HEK293 (cell line): Measurements from ENCODE around the gene BRMS1.

Experiments used
- CTCF ChIP-seq: fragments of 450-650 bp; formaldehyde crosslinking; IDR thresholded peaks from 2 replicates; pipeline ENCODE4 v1.5.1; 2016; ENCODE audit warnings: missing biosample characterization, missing genetic modification characterization
- TRIM28 ChIP-seq: IDR thresholded peaks from 2 replicates; pipeline ENCODE4 v1.6.1; 2011; ENCODE audit warnings: low read length, control low read depth, borderline replicate concordance
- ZBTB44 ChIP-seq: fragments of 450-650 bp; IDR thresholded peaks from 2 replicates; pipeline ENCODE4 v1.5.1; 2018; ENCODE audit warnings: missing biosample characterization, mild to moderate bottlenecking, missing genetic modification characterization
- ZBTB6 ChIP-seq: fragments of 450-650 bp; formaldehyde crosslinking; IDR thresholded peaks from 2 replicates; pipeline ENCODE4 v1.5.1; 2017; ENCODE audit warnings: missing biosample characterization, missing genetic modification characterization
- ZNF623 ChIP-seq: fragments of 450-650 bp; formaldehyde crosslinking; IDR thresholded peaks from 2 replicates; pipeline ENCODE4 v1.5.1; 2016; ENCODE audit warnings: missing biosample characterization, missing genetic modification characterization

GRCh38 chr11:66329165-66329673 is 15.7 kb downstream of the BRMS1 start:
- TF ChIP-seq ZNF623 (tag by site-specific recombination), result no peak
- TF ChIP-seq TRIM28, result no peak
- no peak for TF ChIP-seq ZBTB6
- no peak for TF ChIP-seq CTCF
- TF ChIP-seq ZBTB44 (tag by site-specific recombination), result no peak
